HG03097 (cell line): ENCODE measurements around the gene PSMD3.
"Not testable (repeated sequence)": the region's sequence is repeated elsewhere in the genome, so short reads cannot be mapped to it uniquely, and the experiment has no call there.

Experiments used
- ATAC-seq: cut with Tn5 transposase; IDR thresholded peaks from one replicate; pipeline ENCODE4 v1.9.1; 2021; ENCODE audit not compliant: unreplicated experiment, low FRiP score

PSMD3 gene

DNA sequence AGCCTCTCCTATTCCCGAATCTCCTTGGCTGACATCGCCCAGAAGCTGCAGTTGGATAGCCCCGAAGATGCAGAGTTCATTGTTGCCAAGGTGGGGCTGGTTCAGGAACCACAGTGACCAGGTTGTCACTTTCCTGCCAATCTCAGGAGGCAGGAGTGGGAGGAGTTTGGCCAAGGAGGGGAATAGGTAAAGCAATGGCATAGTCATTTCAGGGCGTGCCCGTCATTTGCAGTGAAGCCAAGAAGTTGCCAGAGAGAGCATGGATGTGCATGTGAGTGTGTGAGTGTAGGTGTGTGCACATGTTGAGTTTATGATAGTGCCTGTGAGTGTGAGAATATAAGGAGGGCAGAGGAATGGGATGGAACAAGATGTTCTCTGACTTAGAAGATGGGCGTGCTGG lies 14.8 kb downstream of the PSMD3 start:
- no peak for ATAC-seq

DNA sequence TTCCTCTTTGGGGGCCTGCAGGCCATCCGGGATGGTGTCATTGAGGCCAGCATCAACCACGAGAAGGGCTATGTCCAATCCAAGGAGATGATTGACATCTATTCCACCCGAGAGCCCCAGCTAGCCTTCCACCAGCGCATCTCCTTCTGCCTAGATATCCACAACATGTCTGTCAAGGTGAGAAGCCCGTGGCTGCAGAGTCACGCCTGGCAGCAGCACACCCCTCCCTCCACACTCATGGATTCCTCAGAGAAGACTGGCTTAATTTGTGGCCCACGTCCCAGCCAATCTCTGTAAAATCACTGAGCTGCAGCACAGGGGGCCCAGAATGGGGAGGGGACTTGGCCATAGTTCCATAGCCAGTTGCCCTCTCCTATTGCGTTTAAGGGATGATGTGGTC lies 15.6 kb downstream of the PSMD3 start:
- ATAC-seq: no peak

DNA sequence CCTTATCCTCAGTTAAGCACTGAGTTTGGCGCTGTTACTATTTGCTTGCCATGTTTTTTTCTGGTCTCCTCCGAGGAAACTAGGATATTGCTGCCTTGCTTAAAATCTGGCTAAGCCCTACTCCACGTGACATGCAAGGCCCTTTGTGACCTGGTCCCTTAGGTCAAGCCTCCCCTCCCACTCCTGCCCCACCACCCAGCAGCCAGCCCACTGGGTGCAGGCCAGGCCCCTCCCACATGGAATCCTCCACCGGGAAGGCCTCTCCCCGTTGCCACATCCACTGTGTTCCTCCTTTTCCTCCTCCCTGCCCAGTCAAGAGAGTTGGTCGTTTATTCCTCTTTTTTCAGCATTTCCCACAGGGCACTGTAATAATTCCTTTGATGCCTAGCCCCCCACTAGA lies 16.2 kb downstream of the PSMD3 start:
- no peak for ATAC-seq

DNA sequence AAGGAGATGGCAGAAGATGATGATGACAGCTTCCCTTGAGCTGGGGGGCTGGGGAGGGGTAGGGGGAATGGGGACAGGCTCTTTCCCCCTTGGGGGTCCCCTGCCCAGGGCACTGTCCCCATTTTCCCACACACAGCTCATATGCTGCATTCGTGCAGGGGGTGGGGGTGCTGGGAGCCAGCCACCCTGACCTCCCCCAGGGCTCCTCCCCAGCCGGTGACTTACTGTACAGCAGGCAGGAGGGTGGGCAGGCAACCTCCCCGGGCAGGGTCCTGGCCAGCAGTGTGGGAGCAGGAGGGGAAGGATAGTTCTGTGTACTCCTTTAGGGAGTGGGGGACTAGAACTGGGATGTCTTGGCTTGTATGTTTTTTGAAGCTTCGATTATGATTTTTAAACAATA lies 16.9 kb downstream of the PSMD3 start:
- no peak for ATAC-seq

DNA sequence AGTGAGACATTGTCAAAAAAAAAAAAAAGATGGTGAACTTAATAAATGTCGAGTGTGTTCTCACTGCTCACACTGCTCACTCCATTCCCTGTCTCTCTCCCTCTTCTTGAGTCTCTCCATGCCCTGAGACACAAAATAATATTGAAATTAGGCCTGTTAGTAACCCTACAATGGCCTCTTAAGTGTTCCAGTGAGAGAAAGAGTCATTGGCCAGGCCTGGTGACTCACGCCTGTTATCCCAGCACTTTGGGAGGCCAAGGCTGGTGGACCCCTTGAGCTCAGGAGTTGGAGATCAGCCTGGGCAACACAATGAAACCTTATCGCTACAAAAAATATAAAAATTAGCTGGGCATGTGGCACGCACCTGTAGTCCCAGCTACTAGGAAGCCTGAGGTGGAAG lies 18.5 kb downstream of the PSMD3 start:
- ATAC-seq: no peak

DNA sequence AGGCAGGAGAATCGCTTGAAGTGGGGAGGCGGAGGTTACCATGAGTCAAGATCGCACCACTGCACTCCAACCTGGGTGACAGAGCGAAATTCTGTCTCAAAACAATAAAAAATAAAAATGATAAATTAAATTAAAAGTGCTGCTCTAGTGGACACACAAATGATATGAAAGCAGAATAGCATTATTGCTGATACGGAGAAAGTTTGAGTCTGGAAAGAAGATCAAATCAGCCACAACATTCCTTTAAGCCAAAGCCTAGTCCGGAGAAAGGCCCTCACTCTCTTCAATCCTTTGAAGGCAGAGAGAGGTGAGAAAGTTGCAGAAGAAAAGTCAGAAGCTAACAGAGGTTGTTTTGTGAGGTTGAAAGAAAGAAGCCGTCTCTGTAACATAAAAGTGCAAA lies 19.6 kb downstream of the PSMD3 start:
- ATAC-seq: no peak

DNA sequence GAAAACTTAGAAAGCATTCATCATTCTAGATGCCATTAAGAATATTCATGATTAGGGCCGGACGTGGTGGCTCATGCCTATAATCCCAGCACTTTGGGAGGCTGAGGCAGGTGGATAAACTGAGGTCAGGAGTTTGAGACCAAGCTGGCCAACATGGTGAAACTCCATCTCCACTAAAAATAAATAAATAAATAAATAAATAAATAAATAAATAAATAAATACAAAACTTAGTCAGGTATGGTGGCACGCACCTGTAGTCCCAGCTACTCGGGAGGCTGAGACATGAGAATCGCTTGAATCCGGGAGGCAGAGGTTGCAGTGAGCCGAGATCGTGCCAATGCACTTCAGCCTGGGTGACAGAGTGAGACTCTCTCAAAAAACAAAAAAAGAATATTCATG lies 20.7 kb downstream of the PSMD3 start:
- not testable (repeated sequence) for ATAC-seq

DNA sequence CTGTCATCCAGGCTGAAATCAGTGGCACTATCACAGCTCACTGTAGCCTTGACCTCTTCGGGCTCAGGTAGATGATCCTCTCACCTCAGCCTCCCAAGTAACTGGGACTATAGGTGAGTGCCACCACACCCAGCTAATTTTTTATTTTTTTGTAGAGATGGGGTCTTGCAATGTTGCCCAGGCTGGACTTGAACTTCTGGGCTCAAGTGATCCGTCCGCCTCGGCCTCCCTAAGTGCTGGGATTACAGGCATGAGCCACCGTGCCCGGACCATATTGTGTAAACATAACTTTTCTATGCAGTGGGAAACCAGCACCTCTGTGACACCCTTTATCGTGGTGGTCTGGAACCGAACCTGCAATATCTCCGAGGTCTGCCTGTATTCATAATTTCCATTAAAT lies 23.5 kb downstream of the PSMD3 start:
- ATAC-seq: no peak

DNA sequence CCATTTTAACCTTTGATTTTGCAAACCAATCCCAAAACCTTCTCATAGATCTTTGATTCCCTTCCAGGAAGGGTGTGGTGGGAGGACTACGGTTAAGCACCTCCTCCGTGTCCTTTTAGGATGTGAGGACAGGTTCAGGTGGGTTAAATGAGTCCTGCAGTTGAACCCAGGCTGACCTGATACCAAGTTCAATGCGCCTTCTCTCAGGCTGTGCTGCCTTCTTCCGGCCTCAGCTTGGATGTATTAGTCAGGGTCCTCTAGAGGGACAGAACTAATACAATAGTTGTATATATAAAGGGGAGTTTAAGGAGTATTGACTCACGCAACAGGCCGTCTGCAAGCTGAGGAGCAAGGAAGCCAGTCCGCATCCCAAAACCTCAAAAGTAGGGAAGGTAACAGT lies 24.1 kb downstream of the PSMD3 start:
- no peak for ATAC-seq

DNA sequence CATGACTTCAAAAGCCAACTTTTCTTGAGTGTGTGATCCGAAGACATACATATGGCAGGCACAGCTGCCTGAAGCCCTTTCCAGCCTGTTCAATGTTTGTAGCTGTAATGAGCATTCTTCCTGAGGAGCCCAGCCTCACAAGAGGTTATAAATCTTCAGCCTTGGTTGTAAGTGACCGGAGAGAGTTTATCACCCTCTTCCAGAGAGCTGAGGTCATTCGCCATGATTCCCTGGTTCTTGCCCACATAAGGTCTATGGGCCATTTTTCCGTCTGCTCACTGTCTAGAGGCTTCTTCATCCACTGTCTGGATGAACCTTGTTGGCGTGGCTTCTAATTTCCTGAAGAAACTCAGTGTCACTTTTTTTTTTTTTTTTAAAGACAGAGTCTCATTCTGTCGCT lies 24.9 kb downstream of the PSMD3 start:
- no peak for ATAC-seq

DNA sequence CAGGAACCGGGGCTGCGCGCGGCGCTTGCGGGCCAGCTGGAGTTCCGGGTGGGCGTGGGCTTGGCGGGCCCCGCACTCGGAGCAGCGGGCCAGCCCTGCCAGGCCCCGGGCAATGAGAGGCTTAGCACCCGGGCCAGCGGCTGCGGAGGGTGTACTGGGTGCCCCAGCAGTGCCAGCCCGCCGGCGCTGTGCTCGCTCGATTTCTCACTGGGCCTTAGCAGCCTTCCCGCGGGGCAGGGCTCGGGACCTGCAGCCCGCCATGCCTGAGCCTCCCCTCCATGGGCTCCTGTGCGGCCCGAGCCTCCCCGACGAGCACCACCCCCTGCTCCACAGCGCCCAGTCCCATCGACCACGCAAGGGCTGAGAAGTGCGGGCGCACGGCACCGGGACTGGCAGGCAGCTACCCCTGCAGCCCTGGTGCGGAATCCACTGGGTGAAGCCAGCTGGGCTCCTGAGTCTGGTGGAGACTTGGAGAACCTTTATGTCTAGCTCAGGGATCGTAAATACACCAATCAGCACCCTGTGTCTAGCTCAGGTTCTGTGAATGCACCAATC lies 30.4 kb downstream of the PSMD3 start:
- not testable (repeated sequence) for ATAC-seq

DNA sequence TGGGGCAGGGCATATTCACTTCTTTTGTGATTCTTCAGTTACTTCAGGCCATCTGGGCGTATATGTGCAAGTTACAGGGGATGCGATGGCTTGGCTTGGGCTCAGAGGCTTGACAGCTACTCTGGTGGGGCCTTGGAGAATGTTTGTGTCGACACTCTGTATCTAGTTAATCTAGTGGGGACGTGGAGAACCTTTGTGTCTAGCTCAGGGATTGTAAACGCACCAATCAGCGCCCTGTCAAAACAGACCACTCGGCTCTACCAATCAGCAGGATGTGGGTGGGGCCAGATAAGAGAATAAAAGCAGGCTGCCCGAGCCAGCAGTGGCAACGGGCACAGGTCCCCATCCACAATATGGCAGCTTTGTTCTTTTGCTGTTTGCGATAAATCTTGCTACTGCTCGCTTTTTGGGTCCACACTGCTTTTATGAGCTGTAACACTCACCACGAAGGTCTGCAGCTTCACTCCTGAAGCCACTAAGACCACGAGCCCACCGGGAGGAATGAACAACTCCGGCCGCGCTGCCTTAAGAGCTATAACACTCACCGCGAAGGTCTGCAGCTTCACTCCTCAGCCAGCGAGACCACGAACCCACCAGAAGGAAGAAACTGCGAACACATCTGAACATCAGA lies 31.5 kb downstream of the PSMD3 start:
- not testable (repeated sequence) for ATAC-seq

DNA sequence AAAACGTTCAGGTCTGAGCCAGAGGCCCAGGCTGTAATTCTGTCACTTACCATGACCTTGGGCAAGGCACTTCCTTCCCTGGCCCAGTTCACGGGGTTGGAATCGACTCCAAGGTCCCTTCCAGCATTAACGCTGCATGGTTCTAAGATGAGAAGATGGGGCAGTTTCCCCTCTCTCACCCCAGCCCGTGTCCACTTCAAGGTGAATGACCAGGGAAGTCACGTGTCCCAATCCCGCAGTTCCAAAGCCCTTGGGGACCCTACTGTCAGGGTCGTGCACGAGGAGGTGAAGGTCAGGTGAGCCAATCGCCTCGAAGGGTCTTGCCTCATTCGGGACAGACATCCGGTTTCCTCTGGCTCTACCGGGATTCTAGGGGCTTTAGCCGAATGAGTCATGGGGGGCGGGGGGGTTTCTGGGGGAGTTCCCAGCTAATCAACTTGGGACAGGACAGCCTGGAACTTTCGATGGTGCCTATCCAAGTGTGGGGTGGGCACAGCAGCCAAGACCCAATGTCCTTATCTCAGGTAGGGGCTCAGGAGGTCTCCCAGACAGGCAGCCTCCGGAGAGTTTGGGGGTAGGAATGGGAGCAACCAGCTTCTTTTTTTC lies 33.9 kb downstream of the PSMD3 start:
- ATAC-seq: no peak

DNA sequence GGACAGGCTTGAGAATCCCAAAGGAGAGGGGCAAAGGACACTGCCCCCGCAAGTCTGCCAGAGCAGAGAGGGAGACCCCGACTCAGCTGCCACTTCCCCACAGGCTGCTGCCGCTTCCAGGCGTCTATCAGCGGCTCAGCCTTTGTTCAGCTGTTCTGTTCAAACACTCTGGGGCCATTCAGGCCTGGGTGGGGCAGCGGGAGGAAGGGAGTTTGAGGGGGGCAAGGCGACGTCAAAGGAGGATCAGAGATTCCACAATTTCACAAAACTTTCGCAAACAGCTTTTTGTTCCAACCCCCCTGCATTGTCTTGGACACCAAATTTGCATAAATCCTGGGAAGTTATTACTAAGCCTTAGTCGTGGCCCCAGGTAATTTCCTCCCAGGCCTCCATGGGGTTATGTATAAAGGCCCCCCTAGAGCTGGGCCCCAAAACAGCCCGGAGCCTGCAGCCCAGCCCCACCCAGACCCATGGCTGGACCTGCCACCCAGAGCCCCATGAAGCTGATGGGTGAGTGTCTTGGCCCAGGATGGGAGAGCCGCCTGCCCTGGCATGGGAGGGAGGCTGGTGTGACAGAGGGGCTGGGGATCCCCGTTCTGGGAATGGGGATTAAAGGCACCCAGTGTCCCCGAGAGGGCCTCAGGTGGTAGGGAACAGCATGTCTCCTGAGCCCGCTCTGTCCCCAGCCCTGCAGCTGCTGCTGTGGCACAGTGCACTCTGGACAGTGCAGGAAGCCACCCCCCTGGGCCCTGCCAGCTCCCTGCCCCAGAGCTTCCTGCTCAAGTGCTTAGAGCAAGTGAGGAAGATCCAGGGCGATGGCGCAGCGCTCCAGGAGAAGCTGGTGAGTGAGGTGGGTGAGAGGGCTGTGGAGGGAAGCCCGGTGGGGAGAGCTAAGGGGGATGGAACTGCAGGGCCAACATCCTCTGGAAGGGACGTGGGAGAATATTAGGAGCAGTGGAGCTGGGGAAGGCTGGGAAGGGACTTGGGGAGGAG lies 34.7 kb downstream of the PSMD3 start, which contains the start of gene CSF3:
CSF3 (plus strand) TSS at position 436 of the 993 bp plus-strand sequence; CDS start at position 471, 35 bp downstream.
- no peak for ATAC-seq

DNA sequence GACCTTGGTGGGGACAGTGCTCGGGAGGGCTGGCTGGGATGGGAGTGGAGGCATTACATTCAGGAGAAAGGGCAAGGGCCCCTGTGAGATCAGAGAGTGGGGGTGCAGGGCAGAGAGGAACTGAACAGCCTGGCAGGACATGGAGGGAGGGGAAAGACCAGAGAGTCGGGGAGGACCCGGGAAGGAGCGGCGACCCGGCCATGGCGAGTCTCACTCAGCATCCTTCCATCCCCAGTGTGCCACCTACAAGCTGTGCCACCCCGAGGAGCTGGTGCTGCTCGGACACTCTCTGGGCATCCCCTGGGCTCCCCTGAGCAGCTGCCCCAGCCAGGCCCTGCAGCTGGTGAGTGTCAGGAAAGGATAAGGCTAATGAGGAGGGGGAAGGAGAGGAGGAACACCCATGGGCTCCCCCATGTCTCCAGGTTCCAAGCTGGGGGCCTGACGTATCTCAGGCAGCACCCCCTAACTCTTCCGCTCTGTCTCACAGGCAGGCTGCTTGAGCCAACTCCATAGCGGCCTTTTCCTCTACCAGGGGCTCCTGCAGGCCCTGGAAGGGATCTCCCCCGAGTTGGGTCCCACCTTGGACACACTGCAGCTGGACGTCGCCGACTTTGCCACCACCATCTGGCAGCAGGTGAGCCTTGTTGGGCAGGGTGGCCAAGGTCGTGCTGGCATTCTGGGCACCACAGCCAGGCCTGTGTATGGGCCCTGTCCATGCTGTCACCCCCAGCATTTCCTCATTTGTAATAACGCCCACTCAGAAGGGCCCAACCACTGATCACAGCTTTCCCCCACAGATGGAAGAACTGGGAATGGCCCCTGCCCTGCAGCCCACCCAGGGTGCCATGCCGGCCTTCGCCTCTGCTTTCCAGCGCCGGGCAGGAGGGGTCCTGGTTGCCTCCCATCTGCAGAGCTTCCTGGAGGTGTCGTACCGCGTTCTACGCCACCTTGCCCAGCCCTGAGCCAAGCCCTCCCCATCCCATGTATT lies 35.7 kb downstream of the PSMD3 start:
- no peak for ATAC-seq

DNA sequence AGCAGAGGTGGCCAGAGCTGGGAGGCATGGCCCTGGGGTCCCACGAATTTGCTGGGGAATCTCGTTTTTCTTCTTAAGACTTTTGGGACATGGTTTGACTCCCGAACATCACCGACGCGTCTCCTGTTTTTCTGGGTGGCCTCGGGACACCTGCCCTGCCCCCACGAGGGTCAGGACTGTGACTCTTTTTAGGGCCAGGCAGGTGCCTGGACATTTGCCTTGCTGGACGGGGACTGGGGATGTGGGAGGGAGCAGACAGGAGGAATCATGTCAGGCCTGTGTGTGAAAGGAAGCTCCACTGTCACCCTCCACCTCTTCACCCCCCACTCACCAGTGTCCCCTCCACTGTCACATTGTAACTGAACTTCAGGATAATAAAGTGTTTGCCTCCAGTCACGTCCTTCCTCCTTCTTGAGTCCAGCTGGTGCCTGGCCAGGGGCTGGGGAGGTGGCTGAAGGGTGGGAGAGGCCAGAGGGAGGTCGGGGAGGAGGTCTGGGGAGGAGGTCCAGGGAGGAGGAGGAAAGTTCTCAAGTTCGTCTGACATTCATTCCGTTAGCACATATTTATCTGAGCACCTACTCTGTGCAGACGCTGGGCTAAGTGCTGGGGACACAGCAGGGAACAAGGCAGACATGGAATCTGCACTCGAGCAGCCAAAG lies 36.9 kb downstream of the PSMD3 start:
- no peak for ATAC-seq

DNA sequence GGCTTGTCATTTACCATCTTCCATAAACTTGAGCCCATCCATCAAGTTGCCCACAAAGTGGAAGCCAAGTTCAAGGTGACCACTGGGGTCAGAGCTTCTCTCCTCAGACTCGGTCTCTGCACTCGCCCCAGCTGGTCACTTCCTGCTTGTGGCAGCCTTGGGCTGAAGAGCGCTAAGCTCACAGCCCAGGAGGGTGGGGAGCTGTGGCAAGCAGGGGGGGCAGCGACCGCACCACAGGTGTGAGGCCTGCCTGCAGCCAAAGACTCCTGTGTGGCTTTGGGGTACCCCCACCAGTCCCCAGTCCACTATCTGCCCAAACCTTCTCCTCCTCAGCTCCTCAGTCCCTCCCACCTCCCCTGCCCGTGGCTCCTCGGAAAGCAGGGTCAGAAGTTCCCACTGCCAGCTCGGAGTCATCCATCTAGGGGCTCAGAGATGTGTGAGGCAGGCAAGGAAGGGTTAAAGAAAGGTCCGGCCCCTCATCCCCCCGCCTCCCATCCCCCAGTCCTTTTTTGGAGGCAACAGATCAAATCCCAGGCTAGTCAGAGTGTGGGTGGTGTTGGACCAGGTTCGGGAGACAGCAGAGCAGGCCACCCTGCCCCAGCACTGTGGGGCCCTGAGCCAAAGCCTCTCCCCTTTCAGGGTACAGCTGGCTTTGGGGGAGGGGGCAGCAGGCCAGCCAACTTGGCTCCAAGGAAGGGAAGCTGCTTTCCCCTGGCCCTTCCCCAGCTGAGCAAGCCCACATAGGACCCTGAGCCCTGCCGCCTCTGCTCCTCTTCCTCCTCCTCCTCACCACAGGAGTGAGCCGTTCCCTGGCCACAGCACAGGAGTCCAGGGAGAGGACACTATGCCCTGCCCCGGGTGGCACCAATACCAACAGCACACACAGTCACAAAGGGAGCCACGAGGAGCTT lies 37.9 kb downstream of the PSMD3 start:
- ATAC-seq: no peak
